Prostate gland (tissue), 2 donors: ENCODE measurements around the gene P4HTM.

Experiments used
- CTCF ChIP-seq, 4 experiments: fragments of 200-600 bp in 2 of 4; fragments of 450-650 bp in 2 of 4; sonication (generic) in 2 of 4; IDR thresholded peaks; 1 replicate in 3 of 4; 2 replicates in 1 of 4; pipeline ENCODE4 v1.5.1; 2016 to 2019; ENCODE audit warnings: antibody characterized with exemption in 4 of 4, mild to moderate bottlenecking in 2 of 4, moderate library complexity in 2 of 4
- POLR2A ChIP-seq: fragments of 450-650 bp; IDR thresholded peaks from one replicate; pipeline ENCODE4 v1.6.1; 2016; ENCODE audit warnings: antibody characterized with exemption, mild to moderate bottlenecking

GRCh38 chr3:49005998-49006397 lies 16.0 kb downstream of the P4HTM start:
- no peak for TF ChIP-seq CTCF (IDR thresholded peaks at IDR 0.05)
- TF ChIP-seq POLR2A = no peak
